Measurements from ENCODE around the gene PDE10A.

- TF ChIP-seq REST (IDR thresholded peaks at IDR 0.05; ENCODE audit: insufficient replicate concordance, low read depth) = no peak
- TF ChIP-seq CTCF (IDR thresholded peaks at IDR 0.05; ENCODE audit: insufficient read depth, low read length) = no peak
- no peak for TF ChIP-seq GABPA (IDR thresholded peaks at IDR 0.05; ENCODE audit: low read depth)
- no peak for TF ChIP-seq POLR2AphosphoS5 (IDR thresholded peaks at IDR 0.05; ENCODE audit: low read depth)
- TF ChIP-seq SPI1 (IDR thresholded peaks at IDR 0.05; ENCODE audit: borderline replicate concordance, low read depth) = no peak
Observed at GRCh38 chr6:165698868-165699267, 35.8 kb upstream of the PDE10A start.

All from HL-60 (cell line).